GM19193 (cell line): ENCODE measurements around the gene SLC13A5.

Source experiments
- POLR2A ChIP-seq: IDR thresholded peaks from 4 replicates; pipeline ENCODE4 v1.6.1; 2011; ENCODE audit not compliant: insufficient read depth, insufficient read length; ENCODE audit errors: extremely low read depth

SLC13A5 gene

DNA sequence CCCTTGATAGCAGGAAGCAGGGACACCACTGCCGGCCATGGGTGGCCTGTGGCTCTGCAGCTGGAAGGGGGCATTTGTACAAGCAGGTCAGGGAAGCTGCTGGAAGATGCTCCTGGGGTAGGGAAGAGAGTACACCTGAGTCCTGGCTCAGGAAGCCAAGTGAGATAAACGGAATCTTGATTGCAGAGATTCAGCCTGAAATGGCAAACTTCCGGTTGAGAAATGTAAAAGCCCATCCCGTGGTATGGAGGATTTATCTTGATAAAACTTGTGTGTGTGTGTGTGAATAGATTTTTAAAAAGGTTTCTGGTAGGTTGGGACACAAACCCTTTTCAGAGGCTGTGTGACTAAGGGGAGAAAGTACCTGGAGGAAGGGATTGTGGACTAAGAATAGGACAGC is 32.0 kb downstream of the SLC13A5 start:
- TF ChIP-seq POLR2A: no peak

- no peak for TF ChIP-seq POLR2A
Measured at GRCh38 chr17:6679241-6679640, 33.9 kb downstream of the SLC13A5 start.

GRCh38 chr17:6677946-6678345 is 35.2 kb downstream of the SLC13A5 start:
- TF ChIP-seq POLR2A: no peak

- TF ChIP-seq POLR2A: no peak
Measured at GRCh38 chr17:6677158-6677831, 35.9 kb downstream of the SLC13A5 start.

GRCh38 chr17:6676802-6677157 is 36.4 kb downstream of the SLC13A5 start:
- no peak for TF ChIP-seq POLR2A

DNA sequence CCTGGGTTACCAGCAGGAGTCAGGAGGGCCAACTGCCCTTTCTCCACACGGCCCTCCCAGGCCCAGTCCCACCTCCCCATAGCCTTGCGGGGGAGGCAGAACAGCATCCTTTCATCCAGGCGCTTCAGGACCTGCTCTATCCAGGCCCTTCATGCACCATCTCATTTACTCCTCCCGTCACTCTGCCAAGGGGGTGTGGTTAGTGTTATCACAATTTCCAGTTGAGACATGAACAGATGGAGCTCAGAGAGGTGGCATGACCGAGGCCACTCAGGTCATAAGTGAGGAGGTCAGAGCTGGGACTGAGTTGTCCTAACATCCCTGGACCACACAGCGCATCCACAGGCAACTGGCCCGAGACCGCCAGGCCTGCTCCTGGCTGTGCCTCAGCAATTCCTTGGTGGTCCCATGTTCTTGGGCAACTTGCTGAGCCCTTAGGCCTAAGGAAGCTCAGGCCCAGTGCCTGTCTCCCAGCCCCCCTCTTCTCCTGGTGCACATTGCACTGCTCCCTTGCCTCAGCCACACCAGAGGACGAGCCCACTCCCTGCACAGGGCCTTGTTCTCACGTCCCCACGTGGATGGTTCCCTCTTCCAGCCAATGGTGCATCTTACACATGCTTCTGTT is 37.9 kb downstream of the SLC13A5 start:
- no peak for TF ChIP-seq POLR2A

DNA sequence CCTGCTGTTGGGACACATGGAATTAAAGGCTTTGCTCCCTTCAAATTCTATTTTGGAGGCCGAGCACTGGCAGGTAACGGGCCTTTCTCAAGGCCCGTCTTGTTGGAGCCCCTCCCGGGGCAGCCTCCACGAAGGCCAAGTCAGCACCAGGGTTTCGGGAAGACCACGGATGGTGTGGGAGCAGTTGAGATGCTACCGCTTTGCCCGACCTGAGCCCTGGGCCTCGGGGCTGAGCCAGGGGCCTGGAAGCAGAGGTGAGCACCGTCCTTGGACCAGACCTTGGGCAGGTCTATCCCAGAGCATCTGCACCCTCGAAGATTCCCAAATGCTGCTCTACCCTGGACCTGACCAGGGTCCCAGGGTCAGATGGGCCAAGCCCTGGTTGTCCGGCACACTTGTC is 38.6 kb downstream of the SLC13A5 start:
- TF ChIP-seq POLR2A: no peak

DNA sequence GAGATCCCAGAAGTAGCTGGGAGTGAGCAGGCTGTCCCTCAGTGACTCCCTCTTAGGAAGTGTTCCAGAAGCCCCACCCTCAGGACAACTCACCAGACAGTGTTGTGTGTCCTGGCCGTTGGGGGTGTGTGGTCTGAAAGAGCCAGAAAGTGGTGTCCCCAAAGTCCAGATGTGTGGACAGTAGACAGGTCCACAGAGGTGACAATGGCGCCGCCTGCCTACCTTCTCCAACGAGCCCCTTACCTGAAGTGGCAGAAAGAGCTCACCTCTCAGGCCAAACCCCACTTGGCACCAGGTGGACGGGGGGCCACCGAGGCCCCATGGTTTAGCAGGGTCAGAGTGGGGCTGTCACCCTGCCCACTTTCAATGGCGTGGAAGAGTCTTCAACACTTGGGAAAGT is 41.7 kb downstream of the SLC13A5 start:
- TF ChIP-seq POLR2A: no peak

DNA sequence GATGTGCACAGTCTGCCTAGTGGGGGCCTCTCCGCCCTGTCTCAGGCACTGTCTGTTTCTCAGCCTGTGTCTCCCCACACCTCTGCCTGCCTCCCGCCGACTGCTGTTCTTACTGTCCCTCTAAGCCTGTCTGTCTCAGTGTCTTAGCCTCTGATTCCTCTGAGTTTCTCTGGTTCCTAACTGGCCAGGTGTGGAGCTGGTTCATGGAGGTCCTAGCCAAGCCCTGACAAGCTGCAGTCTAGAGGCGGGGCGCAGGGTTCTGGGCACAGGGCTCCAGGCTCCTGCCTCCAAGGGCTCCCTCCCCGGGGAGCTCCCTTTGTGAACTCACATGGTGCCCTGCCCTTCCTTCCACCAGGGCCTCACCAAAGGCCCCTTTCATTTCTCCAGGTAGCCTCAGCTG is 42.2 kb downstream of the SLC13A5 start:
- no peak for TF ChIP-seq POLR2A

GRCh38 chr17:6670571-6670970 is 42.6 kb downstream of the SLC13A5 start:
- no peak for TF ChIP-seq POLR2A

GRCh38 chr17:6669479-6670212 is 43.5 kb downstream of the SLC13A5 start:
- no peak for TF ChIP-seq POLR2A

- no peak for TF ChIP-seq POLR2A
Measured at GRCh38 chr17:6668727-6669425, 44.3 kb downstream of the SLC13A5 start.

- no peak for TF ChIP-seq POLR2A
Measured at GRCh38 chr17:6668219-6668618, 45.0 kb downstream of the SLC13A5 start.

DNA sequence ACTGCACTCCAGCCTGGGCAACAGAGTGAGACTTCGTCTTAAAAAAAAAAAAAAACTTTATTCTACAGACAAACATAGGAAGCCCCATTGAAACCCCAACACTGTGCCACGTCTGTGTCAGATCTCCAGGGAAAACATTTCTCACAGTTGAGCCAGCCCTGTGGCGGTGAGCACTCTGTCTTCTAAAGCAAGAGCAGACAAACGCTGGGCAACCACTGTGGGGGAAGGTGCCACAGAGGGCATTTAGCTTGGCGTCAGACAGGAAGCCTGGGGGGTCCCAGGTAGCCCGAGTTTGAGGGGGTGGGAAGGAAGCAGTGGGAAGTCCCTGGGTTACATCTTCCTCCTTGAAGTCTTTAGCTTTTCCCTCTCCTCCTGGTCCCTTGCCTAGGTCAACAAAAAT is 45.7 kb downstream of the SLC13A5 start:
- no peak for TF ChIP-seq POLR2A

DNA sequence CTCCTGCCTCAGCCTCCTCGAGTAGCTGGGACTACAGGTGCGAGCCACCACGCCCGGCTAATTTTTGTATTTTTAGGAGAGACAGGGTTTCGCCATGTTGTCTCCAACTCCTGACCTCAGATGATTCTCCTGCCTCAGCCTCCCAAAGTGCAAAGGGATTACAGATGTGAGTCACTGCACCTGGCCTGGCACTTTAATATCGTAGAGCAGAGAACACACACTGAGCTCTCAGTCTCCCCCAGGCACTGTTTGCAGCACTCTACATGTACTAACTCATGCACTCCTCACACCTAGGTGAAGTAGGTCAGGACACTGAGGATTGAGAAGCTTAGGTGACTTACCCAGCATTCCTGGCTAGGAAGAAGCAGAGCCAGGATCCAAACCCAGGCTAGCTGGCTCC is 46.6 kb downstream of the SLC13A5 start:
- no peak for TF ChIP-seq POLR2A
